Lung (tissue), 12 donors: ENCODE measurements around the gene UCHL5. TPM values are rescaled to one million over a fixed set of nuclear protein-coding genes. Genes with fewer than 3 reads are reported as not detected.

ENCODE experiments used
- ATAC-seq: fragments of 200-7000 bp; cut with Tn5 transposase; one replicate; pipeline ENCODE4 v1.9.1; 2020; ENCODE audit warnings: moderate number of reproducible peaks; ENCODE audit not compliant: insufficient read depth, low FRiP score
- DNase-seq, 3 donors: peaks; one replicate each; pipeline ENCODE4 v3.0.0-alpha.2; 2013 to 2017
- H3K27ac ChIP-seq, 2 donors: one replicate each; pipeline ENCODE4 v1.5.1; 2013; ENCODE audit warnings: mild to moderate bottlenecking in 2 of 2, moderate library complexity in 2 of 2, control low read depth in 1 of 2, inconsistent platforms in 1 of 2, low read depth in 1 of 2, low read length in 1 of 2
- H3K27me3 ChIP-seq, 3 donors: one replicate each; pipeline ENCODE4 v1.5.1; 2013; ENCODE audit warnings: low read length in 2 of 3; ENCODE audit not compliant: control insufficient read depth in 3 of 3, insufficient read depth in 3 of 3
- H3K36me3 ChIP-seq, 4 donors: one replicate each; pipeline ENCODE4 v1.5.1; 2013; ENCODE audit warnings: low read length in 4 of 4, mild to moderate bottlenecking in 1 of 4, moderate library complexity in 1 of 4; ENCODE audit not compliant: control insufficient read depth in 4 of 4, insufficient read depth in 4 of 4
- H3K4me1 ChIP-seq, 5 donors: one replicate each; pipeline ENCODE4 v1.5.1; 2013; ENCODE audit warnings: low read length in 5 of 5, mild to moderate bottlenecking in 2 of 5, moderate library complexity in 1 of 5; ENCODE audit not compliant: control insufficient read depth in 5 of 5, insufficient read depth in 5 of 5
- H3K4me3 ChIP-seq: one replicate; pipeline ENCODE4 v1.5.1; 2013; ENCODE audit warnings: mild to moderate bottlenecking, control low read depth, moderate library complexity
- H3K9ac ChIP-seq, 2 donors: one replicate each; pipeline ENCODE4 v1.5.1; 2013; ENCODE audit warnings: low read length in 2 of 2, control low read depth in 1 of 2; ENCODE audit not compliant: insufficient read depth in 1 of 2
- H3K9me3 ChIP-seq, 4 donors: one replicate each; pipeline ENCODE4 v1.5.1; 2013; ENCODE audit warnings: low read length in 3 of 4, mild to moderate bottlenecking in 1 of 4, moderate library complexity in 1 of 4; ENCODE audit not compliant: control insufficient read depth in 4 of 4, insufficient read depth in 3 of 4
- CTCF ChIP-seq: IDR thresholded peaks from 2 replicates; pipeline ENCODE4 v1.5.1; 2012; ENCODE audit warnings: mild to moderate bottlenecking; ENCODE audit errors: control extremely low read depth, extremely low read depth
- WGBS, 2 donors: extraction: QIAGEN DNeasy Blood & Tissue Kit; methylation state at CpG; one replicate each; pipeline ENCODE4 v1.1.7; 2013; 5-methylcytosine and 5-hydroxymethylcytosine counted together
- polyA plus RNA-seq, 2 donors: library from polyadenylated mRNA; stranded (reverse); fragments of 200-250 nt; gene quantifications; one replicate each; pipeline ENCODE4 v1.2.1, GENCODE V29; 2013
- total RNA-seq, 2 donors: library from RNA; depleted of rRNA in 1 of 2; stranded (reverse); fragments of >200 nt in 1 of 2; gene quantifications; one replicate each; pipeline ENCODE4 v1.2.1, GENCODE V29; 2014 to 2021
- donor health status: control.
- donor health status: control.
- donor health status: Bipolar disorder and iron deficiency.
- donor health status: healthy.
- donor health status: DM: yes; HTN: yes; CAD: no.

The UCHL5 gene
- total and polyA plus RNA-seq, 4 donors: 13.7 to 48.9 (median 22.9) TPM

DNA sequence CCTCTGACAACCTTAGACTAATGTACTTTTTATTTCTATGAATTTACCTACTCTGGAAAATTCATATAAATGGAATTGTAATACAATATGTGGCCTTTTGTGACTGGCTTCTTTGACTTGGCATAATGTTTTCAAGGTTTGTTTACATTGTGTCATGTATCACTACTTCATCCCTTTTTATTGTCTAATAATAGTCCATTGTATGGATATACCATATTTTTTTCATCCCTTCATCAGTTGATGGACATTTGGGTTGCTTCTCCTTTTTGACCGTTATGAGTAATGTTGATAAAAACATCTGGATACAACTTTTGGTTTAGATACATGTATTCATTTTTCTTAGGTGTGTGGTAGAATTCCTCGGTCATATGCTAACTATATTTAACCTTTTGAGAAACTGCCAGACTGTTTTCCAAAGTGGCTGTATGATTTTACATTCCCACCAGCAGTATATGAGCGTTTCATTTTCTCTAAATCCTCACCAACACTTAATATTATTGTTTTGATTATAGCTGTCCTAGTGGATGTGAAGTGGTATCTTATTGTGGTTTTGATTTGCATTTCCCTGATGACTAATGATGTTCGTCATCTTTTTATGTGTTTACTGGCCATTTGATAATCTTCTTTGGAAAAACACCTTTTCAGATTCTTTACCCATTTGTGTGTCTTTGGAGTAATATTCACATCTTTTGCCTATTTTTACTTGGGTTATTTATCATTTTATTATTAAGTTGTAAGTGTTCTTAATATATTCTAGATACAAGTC, 3.7 kb upstream of the UCHL5 start:
- Histone ChIP-seq H3K36me3 (peaks cover 0 to 9% (median 0%) of the 10 kb centered on the region in 4 donors), H3K4me3 (no peak overlapping the region), H3K27me3 (no peaks in the 10 kb centered on the region), H3K27ac (no peak overlapping the region), H3K9me3 (no peaks in the 10 kb centered on the region), H3K4me1 (peaks cover 1 to 18% (median 8%) of the 10 kb centered on the region in 5 donors), H3K9ac (no peak overlapping the region)
- ATAC-seq (no peak), DNase-seq (no peak)
- TF ChIP-seq CTCF: no peak
- WGBS, 2 donors: 88 to 92% methylated on average over 4 of the region's 4 CpGs

- no peak for TF ChIP-seq CTCF
- WGBS, 2 donors: 15% methylated on average over 2 of the region's 2 CpGs
- H3K9me3 ChIP-seq: no peaks in the 10 kb centered on the region
- no peaks in the 10 kb centered on the region for H3K27me3 ChIP-seq
- peak overlapping the region in 1 of 2 donors; percentile 60 for H3K27ac ChIP-seq
- H3K9ac ChIP-seq: peak overlapping the region; percentile 98
- H3K4me1 ChIP-seq: peaks cover 1 to 24% (median 8%) of the 10 kb centered on the region in 5 donors
- peaks cover 0 to 9% (median 0%) of the 10 kb centered on the region in 4 donors for H3K36me3 ChIP-seq
- H3K4me3 ChIP-seq: no peak overlapping the region
- no peak for ATAC-seq
- DNase-seq: peak in 2 of 3 donors; percentile 45 to 49
These were observed 1.8 kb upstream of the UCHL5 start for GRCh38 chr1:193060938-193061337.

- H3K9me3 ChIP-seq: no peaks in the 10 kb centered on the region
- H3K4me3 ChIP-seq: no peak overlapping the region
- peak overlapping the region in 1 of 2 donors; percentile 70 for H3K27ac ChIP-seq
- DNase-seq: peak in 2 of 3 donors; percentile 49 to 61
- ATAC-seq: no peak
- TF ChIP-seq CTCF: no peak
- H3K9ac ChIP-seq: peak overlapping the region; percentile 98
- peaks cover 0 to 9% (median 0%) of the 10 kb centered on the region in 4 donors for H3K36me3 ChIP-seq
- 14 to 21% methylated on average over 4 of the region's 4 CpGs for WGBS, 2 donors
- H3K4me1 ChIP-seq: peaks cover 1 to 24% (median 8%) of the 10 kb centered on the region in 5 donors
- no peaks in the 10 kb centered on the region for H3K27me3 ChIP-seq
These were observed 1.2 kb upstream of the UCHL5 start for GRCh38 chr1:193060406-193060805.
